B cell (primary cell): Measurements from ENCODE around the gene TCERG1L. TPM values are rescaled to one million over a fixed set of nuclear protein-coding genes. Genes with fewer than 3 reads are reported as not detected.

Source experiments
- ATAC-seq: fragments of 200-7000 bp; cut with Tn5 transposase; one replicate; pipeline ENCODE4 v1.10.0; 2021; ENCODE audit warnings: low read depth, mild to moderate bottlenecking, moderate number of reproducible peaks, moderate library complexity
- CTCF ChIA-PET: fragments of 350-600 bp; sonication (Branson Sonifier 250); formaldehyde crosslinking; loops from one replicate; lab custom pipeline; 2021; ENCODE audit warnings: antibody characterized with exemption, inconsistent platforms; lab: Charles Lee
- POLR2A ChIA-PET: fragments of 350-600 bp; sonication (Branson Sonifier 250); formaldehyde crosslinking; loops from one replicate; lab custom pipeline; 2021; ENCODE audit warnings: antibody characterized with exemption; lab: Charles Lee
- DNase-seq: peaks from one replicate; pipeline ENCODE4 v3.0.0; 2013
- H2AFZ ChIP-seq: 2 replicates; pipeline ENCODE4 v1.6.1; 2012; ENCODE audit warnings: mild to moderate bottlenecking, low read depth, low read length; ENCODE audit not compliant: insufficient read depth, poor library complexity, severe bottlenecking
- H3K27ac ChIP-seq, 2 donors: 1 replicate in 1 of 2; 2 replicates in 1 of 2; pipeline ENCODE4 v1.5.1; 2012 to 2013; ENCODE audit warnings: low read length in 2 of 2, mild to moderate bottlenecking in 2 of 2, moderate library complexity in 1 of 2
- H3K27me3 ChIP-seq, 4 experiments: fragments of 200-600 bp in 1 of 4; sonication (generic) in 1 of 4; replicated peaks in 1 of 4; 1 replicate in 2 of 4; 2 replicates in 2 of 4; pipeline versions ENCODE4 v1.6.1 to v1.7.0; 2013 to 2016; ENCODE audit warnings: low read length in 3 of 4, mild to moderate bottlenecking in 2 of 4, mixed read lengths in 1 of 4, moderate library complexity in 1 of 4; ENCODE audit not compliant: insufficient read depth in 4 of 4, control insufficient read depth in 3 of 4; ENCODE audit errors: control extremely low read depth in 1 of 4
- H3K36me3 ChIP-seq, 2 experiments: replicated peaks in 1 of 2; 1 replicate in 1 of 2; 2 replicates in 1 of 2; pipeline versions ENCODE4 v1.6.1 to v1.7.1; 2013; ENCODE audit warnings: low read length in 1 of 2; ENCODE audit not compliant: insufficient read depth in 2 of 2, control insufficient read depth in 1 of 2; ENCODE audit errors: control extremely low read depth in 1 of 2, extremely low read depth in 1 of 2
- H3K4me1 ChIP-seq, 2 donors: fragments of 200-600 bp in 1 of 2; sonication (generic) in 1 of 2; 1 replicate in 1 of 2; 2 replicates in 1 of 2; pipeline versions ENCODE4 v1.5.1 to v1.6.1; 2013 to 2017; ENCODE audit warnings: low read length in 2 of 2; ENCODE audit not compliant: control insufficient read depth in 2 of 2, insufficient read depth in 2 of 2
- H3K4me2 ChIP-seq: replicated peaks from 2 replicates; pipeline ENCODE3; 2012; ENCODE audit warnings: mild to moderate bottlenecking, low read depth, low read length; ENCODE audit not compliant: poor library complexity, severe bottlenecking
- H3K4me3 ChIP-seq, 5 experiments: fragments of 200-600 bp in 1 of 5; sonication (generic) in 1 of 5; 1 replicate in 3 of 5; 2 replicates in 2 of 5; pipeline versions ENCODE4 v1.5.1 to v1.7.0; 2011 to 2016; ENCODE audit warnings: low read length in 4 of 5, mild to moderate bottlenecking in 4 of 5, low read depth in 2 of 5, control low read depth in 1 of 5, moderate library complexity in 1 of 5; ENCODE audit not compliant: insufficient read depth in 1 of 5; ENCODE audit errors: control extremely low read depth in 1 of 5, extremely low read depth in 1 of 5
- H3K79me2 ChIP-seq: fragments of 200-600 bp; sonication (generic); one replicate; pipeline ENCODE4 v1.6.0; 2016; ENCODE audit warnings: low read length; ENCODE audit not compliant: control insufficient read depth, insufficient read depth
- H3K9ac ChIP-seq: fragments of 200-600 bp; sonication (generic); 2 replicates; pipeline ENCODE4 v1.6.1; 2017; ENCODE audit warnings: mild to moderate bottlenecking, low read length, moderate library complexity
- H3K9me3 ChIP-seq, 3 donors: one replicate each; pipeline versions ENCODE4 v1.6.1 to v1.7.1; 2013; ENCODE audit warnings: low read length in 2 of 3; ENCODE audit not compliant: control insufficient read depth in 2 of 3, insufficient read depth in 1 of 3; ENCODE audit errors: control extremely low read depth in 1 of 3
- H4K20me1 ChIP-seq: 2 replicates; pipeline ENCODE4 v1.6.0; 2012; ENCODE audit warnings: mild to moderate bottlenecking, low read length; ENCODE audit not compliant: insufficient read depth, control insufficient read depth, poor library complexity, severe bottlenecking
- H3K27ac Mint-ChIP-seq: one replicate; pipeline ENCODE4 v1.8.0; 2021; ENCODE audit warnings: mixed read lengths
- H3K27me3 Mint-ChIP-seq: one replicate; pipeline ENCODE4 v1.8.0; 2021; ENCODE audit warnings: mixed read lengths
- H3K4me1 Mint-ChIP-seq: one replicate; pipeline ENCODE4 v1.8.0; 2021; ENCODE audit warnings: mixed read lengths
- H3K4me3 Mint-ChIP-seq: one replicate; pipeline ENCODE4 v1.8.0; 2021; ENCODE audit warnings: mixed read lengths
- H3K9me3 Mint-ChIP-seq: one replicate; pipeline ENCODE4 v1.8.0; 2022; ENCODE audit warnings: mixed read lengths; ENCODE audit not compliant: insufficient read depth
- EZH2 ChIP-seq: IDR thresholded peaks from 2 replicates; pipeline ENCODE4 v1.6.1; 2012; ENCODE audit warnings: borderline replicate concordance, low read depth, mild to moderate bottlenecking, moderate library complexity, low read length; ENCODE audit not compliant: insufficient read depth, poor library complexity, severe bottlenecking
- WGBS: methylation state at CpG from one replicate; pipeline ENCODE4 v1.1.5; 2013; ENCODE audit warnings: missing lambda C conversion rate; ENCODE audit not compliant: insufficient coverage; 5-methylcytosine and 5-hydroxymethylcytosine counted together
- intact Hi-C: fragments of 100-400 bp; cut with micrococcal nuclease; formaldehyde crosslinking; loops from one replicate; pipeline ENCODE4 v1.10.0; 2022
- polyA plus RNA-seq: library from polyadenylated mRNA; depleted of rRNA; stranded (reverse); fragments of >200 nt; gene quantifications from 2 replicates; pipeline ENCODE4 v1.2.3, GENCODE V29; 2012
- total RNA-seq, 2 donors: library from RNA; stranded (reverse); fragments of 120-200 nt in 1 of 2; gene quantifications; 1 replicate in 1 of 2; 2 replicates in 1 of 2; pipeline versions ENCODE4 v1.2.3 to v1.2.4, GENCODE V29; 2013 to 2022
- TF ChIP-seq, protein P1 (sequence below): fragments of 200-600 bp; IDR thresholded peaks from one replicate; pipeline ENCODE4 v1.8.0; 2022; ENCODE audit warnings: antibody characterized with exemption, mild to moderate bottlenecking

Gene TCERG1L
- total and polyA plus RNA-seq, 2 donors (not counting 1 experiment from before 2014, with no cell fraction given), result 0.10 TPM; not detected in 1

- Mint-ChIP-seq H3K4me3 (no peak overlapping the region), H3K27me3 (no peaks in the 10 kb centered on the region), H3K9me3 (no peaks in the 10 kb centered on the region), H3K27ac (no peak overlapping the region), H3K4me1 (no peaks in the 10 kb centered on the region)
- no peak overlapping the region for H3K9ac ChIP-seq
- H3K4me3 ChIP-seq, result no peak overlapping the region
- 92% methylated on average over 2 of the region's 2 CpGs for WGBS
- ChIA-PET CTCF (no interaction called here), POLR2A (no interaction called here)
- H3K27me3 ChIP-seq, result no peaks in the 10 kb centered on the region
- H3K36me3 ChIP-seq, result no peaks in the 10 kb centered on the region
- no peaks in the 10 kb centered on the region for H3K79me2 ChIP-seq
- H3K9me3 ChIP-seq, result peaks cover 0 to 30% (median 0%) of the 10 kb centered on the region in 3 donors
- TF ChIP-seq, protein P1, sequence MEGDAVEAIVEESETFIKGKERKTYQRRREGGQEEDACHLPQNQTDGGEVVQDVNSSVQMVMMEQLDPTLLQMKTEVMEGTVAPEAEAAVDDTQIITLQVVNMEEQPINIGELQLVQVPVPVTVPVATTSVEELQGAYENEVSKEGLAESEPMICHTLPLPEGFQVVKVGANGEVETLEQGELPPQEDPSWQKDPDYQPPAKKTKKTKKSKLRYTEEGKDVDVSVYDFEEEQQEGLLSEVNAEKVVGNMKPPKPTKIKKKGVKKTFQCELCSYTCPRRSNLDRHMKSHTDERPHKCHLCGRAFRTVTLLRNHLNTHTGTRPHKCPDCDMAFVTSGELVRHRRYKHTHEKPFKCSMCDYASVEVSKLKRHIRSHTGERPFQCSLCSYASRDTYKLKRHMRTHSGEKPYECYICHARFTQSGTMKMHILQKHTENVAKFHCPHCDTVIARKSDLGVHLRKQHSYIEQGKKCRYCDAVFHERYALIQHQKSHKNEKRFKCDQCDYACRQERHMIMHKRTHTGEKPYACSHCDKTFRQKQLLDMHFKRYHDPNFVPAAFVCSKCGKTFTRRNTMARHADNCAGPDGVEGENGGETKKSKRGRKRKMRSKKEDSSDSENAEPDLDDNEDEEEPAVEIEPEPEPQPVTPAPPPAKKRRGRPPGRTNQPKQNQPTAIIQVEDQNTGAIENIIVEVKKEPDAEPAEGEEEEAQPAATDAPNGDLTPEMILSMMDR, result no peak
- TF ChIP-seq EZH2, result no peak
- no peak overlapping the region for H3K4me2 ChIP-seq
- H2AFZ ChIP-seq, result no peak overlapping the region
- intact Hi-C loops, result no loop called here
- DNase-seq (no peak), ATAC-seq (no peak)
- no peak overlapping the region for H3K27ac ChIP-seq
- no peaks in the 10 kb centered on the region for H3K4me1 ChIP-seq
- no peaks in the 10 kb centered on the region for H4K20me1 ChIP-seq
Observed at GRCh38 chr10:131211965-131212619, 99.4 kb downstream of the TCERG1L start.

DNA sequence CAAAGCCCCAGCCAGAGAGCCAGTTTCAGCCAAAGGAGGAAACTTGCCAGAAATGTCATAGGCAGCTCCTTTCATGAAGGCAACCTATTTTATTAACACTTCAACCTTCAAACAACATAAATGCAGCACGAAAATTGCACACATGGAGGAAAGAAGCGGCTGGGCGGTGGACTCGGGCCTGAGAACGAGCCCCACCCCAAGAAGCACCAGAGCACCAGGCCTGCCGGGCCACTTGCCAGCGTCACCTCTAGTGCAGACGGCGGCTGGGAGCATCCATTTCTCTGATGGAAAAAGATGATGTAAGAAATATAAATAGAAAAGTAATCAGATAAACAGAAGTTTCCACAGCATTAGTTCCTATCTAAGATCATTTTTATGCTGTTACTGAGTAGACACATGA is 100.0 kb downstream of the TCERG1L start:
- Histone ChIP-seq H3K4me2 (no peak overlapping the region), H3K27ac (no peak overlapping the region), H3K9me3 (peaks cover 0 to 28% (median 0%) of the 10 kb centered on the region in 3 donors), H3K9ac (no peak overlapping the region), H2AFZ (no peak overlapping the region), H3K36me3 (no peaks in the 10 kb centered on the region), H3K4me3 (no peak overlapping the region), H3K27me3 (no peaks in the 10 kb centered on the region), H3K79me2 (no peaks in the 10 kb centered on the region), H4K20me1 (no peaks in the 10 kb centered on the region), H3K4me1 (no peaks in the 10 kb centered on the region)
- intact Hi-C loops, result no loop called here
- ChIA-PET POLR2A (no interaction called here), CTCF (no interaction called here)
- TF ChIP-seq, protein P1, result no peak
- TF ChIP-seq EZH2, result no peak
- ATAC-seq (no peak), DNase-seq (no peak)
- H3K4me3 Mint-ChIP-seq, result no peak overlapping the region
- 80% methylated on average over 1 of the region's 9 CpGs for WGBS
- H3K9me3 Mint-ChIP-seq, result no peaks in the 10 kb centered on the region
- no peaks in the 10 kb centered on the region for H3K4me1 Mint-ChIP-seq
- no peaks in the 10 kb centered on the region for H3K27me3 Mint-ChIP-seq
- H3K27ac Mint-ChIP-seq, result no peak overlapping the region
